ENCODE measurements around the gene RPH3AL.

RPH3AL gene

GRCh38 chr17:364308-364707 is 11.7 kb upstream of the RPH3AL start:
- TF ChIP-seq, protein P1, sequence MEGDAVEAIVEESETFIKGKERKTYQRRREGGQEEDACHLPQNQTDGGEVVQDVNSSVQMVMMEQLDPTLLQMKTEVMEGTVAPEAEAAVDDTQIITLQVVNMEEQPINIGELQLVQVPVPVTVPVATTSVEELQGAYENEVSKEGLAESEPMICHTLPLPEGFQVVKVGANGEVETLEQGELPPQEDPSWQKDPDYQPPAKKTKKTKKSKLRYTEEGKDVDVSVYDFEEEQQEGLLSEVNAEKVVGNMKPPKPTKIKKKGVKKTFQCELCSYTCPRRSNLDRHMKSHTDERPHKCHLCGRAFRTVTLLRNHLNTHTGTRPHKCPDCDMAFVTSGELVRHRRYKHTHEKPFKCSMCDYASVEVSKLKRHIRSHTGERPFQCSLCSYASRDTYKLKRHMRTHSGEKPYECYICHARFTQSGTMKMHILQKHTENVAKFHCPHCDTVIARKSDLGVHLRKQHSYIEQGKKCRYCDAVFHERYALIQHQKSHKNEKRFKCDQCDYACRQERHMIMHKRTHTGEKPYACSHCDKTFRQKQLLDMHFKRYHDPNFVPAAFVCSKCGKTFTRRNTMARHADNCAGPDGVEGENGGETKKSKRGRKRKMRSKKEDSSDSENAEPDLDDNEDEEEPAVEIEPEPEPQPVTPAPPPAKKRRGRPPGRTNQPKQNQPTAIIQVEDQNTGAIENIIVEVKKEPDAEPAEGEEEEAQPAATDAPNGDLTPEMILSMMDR (conservative IDR thresholded peaks at IDR 0.05) = no peak
- H3K27ac ChIP-seq = no peak overlapping the region

GRCh38 chr17:362721-363120 is 10.1 kb upstream of the RPH3AL start:
- H3K27ac ChIP-seq = no peak overlapping the region
- TF ChIP-seq, protein P1 (conservative IDR thresholded peaks at IDR 0.05) = no peak

GRCh38 chr17:360092-360750 is 7.6 kb upstream of the RPH3AL start:
- no peak overlapping the region for H3K27ac ChIP-seq
- TF ChIP-seq, protein P1 (conservative IDR thresholded peaks at IDR 0.05) = no peak

GRCh38 chr17:358491-359151 is 6.0 kb upstream of the RPH3AL start:
- no peak overlapping the region for H3K27ac ChIP-seq
- TF ChIP-seq, protein P1 (conservative IDR thresholded peaks at IDR 0.05) = no peak

- TF ChIP-seq, protein P1 (conservative IDR thresholded peaks at IDR 0.05) = no peak
- no peak overlapping the region for H3K27ac ChIP-seq
Observed at GRCh38 chr17:357644-358043, 5.0 kb upstream of the RPH3AL start.

DNA sequence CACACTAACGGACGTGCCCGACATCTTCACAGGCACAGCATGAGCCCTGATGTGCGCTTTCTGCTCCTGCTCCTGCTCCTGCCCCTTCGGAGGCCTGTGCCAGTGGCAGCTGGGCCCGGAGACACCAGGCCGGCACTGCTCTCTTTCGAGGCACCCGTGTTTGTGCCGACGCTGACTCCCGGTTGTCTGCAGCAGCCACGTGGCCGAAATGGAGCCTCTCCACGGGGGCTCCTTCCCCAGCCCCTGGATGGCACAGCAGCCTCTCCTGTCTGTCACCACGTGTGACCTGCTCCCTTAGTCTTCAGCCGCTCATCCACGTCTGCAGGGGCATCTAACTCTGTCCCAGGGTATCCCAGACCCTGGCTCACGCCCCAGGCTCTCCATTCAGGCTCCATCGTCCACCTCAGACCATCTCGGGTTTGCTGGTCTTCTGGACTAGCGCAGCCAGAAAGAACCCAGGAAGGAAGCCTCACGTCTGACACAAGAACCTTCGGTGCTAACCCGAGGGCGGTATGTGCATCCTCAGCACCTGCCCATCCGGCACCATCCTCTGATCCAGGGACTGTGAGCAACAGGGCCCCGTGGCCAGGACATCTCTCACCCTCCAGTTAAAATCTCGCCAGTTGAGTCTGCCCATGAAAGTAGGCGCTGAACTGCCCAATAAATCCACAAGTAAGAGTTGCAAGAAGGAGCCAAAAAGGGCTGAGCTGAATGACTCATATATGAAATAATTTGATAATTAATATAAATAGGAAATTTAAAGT is 4.2 kb upstream of the RPH3AL start:
- TF ChIP-seq, protein P1 (conservative IDR thresholded peaks at IDR 0.05) = no peak
- H3K27ac ChIP-seq = no peak overlapping the region

All from VCaP (cell line).